Transverse colon (tissue), 4 donors: ENCODE data around the gene CSNK1A1L.

Source experiments
- EP300 ChIP-seq: sonication (generic); formaldehyde crosslinking; IDR thresholded peaks from one replicate; pipeline ENCODE4 v1.6.1; 2017; ENCODE audit warnings: antibody characterized with exemption, low read depth
- POLR2A ChIP-seq: fragments of 450-650 bp; IDR thresholded peaks from one replicate; pipeline ENCODE4 v1.6.1; 2016; ENCODE audit warnings: antibody characterized with exemption, mild to moderate bottlenecking, moderate library complexity
- POLR2AphosphoS5 ChIP-seq, 3 donors: sonication (generic); formaldehyde crosslinking; IDR thresholded peaks; one replicate each; pipeline ENCODE4 v1.6.1; 2016; ENCODE audit warnings: antibody characterized with exemption in 3 of 3
- TF ChIP-seq, protein P1 (sequence below), 5 experiments: fragments of 200-600 bp in 3 of 5; fragments of 450-650 bp in 2 of 5; sonication (generic) in 3 of 5; IDR thresholded peaks; 1 replicate in 2 of 5; 2 replicates in 3 of 5; pipeline ENCODE4 v1.5.1; 2016 to 2017; ENCODE audit warnings: antibody characterized with exemption in 5 of 5, inconsistent platforms in 3 of 5, mild to moderate bottlenecking in 2 of 5, moderate library complexity in 1 of 5

DNA sequence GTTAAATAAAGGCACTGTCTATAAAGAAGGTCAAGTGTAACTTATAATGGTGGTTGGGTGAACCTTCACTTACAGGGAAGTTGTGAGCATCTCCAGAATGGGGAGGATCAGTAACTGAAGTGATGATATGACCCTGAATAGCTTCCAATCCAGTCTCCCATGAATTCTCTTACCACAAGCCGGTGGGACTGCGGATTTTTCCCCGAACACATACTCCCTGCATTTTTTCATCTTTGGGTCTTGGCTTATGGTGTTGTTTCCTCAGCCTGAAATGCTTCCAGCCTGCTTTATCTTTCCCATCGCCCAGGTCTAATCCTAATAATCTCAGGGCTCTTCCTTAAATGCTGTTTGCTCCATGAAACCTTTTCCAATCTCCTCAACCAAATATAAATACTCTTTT lies 2.0 kb upstream of the CSNK1A1L start:
- TF ChIP-seq, protein P1, sequence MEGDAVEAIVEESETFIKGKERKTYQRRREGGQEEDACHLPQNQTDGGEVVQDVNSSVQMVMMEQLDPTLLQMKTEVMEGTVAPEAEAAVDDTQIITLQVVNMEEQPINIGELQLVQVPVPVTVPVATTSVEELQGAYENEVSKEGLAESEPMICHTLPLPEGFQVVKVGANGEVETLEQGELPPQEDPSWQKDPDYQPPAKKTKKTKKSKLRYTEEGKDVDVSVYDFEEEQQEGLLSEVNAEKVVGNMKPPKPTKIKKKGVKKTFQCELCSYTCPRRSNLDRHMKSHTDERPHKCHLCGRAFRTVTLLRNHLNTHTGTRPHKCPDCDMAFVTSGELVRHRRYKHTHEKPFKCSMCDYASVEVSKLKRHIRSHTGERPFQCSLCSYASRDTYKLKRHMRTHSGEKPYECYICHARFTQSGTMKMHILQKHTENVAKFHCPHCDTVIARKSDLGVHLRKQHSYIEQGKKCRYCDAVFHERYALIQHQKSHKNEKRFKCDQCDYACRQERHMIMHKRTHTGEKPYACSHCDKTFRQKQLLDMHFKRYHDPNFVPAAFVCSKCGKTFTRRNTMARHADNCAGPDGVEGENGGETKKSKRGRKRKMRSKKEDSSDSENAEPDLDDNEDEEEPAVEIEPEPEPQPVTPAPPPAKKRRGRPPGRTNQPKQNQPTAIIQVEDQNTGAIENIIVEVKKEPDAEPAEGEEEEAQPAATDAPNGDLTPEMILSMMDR (IDR thresholded peaks at IDR 0.05): no peak
- TF ChIP-seq EP300: no peak
- no peak for TF ChIP-seq POLR2A
- no peak for TF ChIP-seq POLR2AphosphoS5 (IDR thresholded peaks at IDR 0.05)
